H9 (cell line): Measurements from ENCODE around the gene AHI1. TPM values are rescaled to one million over a fixed set of nuclear protein-coding genes. Genes with fewer than 3 reads are reported as not detected.

Experiments used
- DNase-seq: peaks from one replicate; pipeline ENCODE4 v3.0.0-alpha.2; 2017
- H2AFZ ChIP-seq: one replicate; pipeline ENCODE4 v1.6.1; 2013; ENCODE audit warnings: mild to moderate bottlenecking, low read length, control low read depth, moderate library complexity
- H2AK5ac ChIP-seq: 2 replicates; pipeline ENCODE4 v1.6.1; 2013; ENCODE audit warnings: low read length, control low read depth, mixed read lengths; ENCODE audit not compliant: insufficient read length
- H2BK120ac ChIP-seq: one replicate; pipeline ENCODE4 v1.6.1; 2013; ENCODE audit warnings: low read depth, mild to moderate bottlenecking, low read length, control low read depth, inconsistent platforms; ENCODE audit not compliant: poor library complexity, severe bottlenecking
- H2BK12ac ChIP-seq: 2 replicates; pipeline ENCODE4 v1.6.1; 2013; ENCODE audit warnings: low read length, control low read depth, mixed read lengths, low read depth; ENCODE audit not compliant: insufficient read length
- H2BK15ac ChIP-seq: 2 replicates; pipeline ENCODE4 v1.6.1; 2013; ENCODE audit warnings: low read depth, low read length, control low read depth
- H2BK20ac ChIP-seq: one replicate; pipeline ENCODE4 v1.6.1; 2013; ENCODE audit warnings: low read depth, mild to moderate bottlenecking, low read length, control low read depth, inconsistent platforms; ENCODE audit not compliant: poor library complexity, severe bottlenecking
- H2BK5ac ChIP-seq: 2 replicates; pipeline ENCODE4 v1.6.1; 2013; ENCODE audit warnings: low read length, control low read depth, mixed read lengths; ENCODE audit not compliant: insufficient read length
- H3K14ac ChIP-seq: 2 replicates; pipeline ENCODE4 v1.6.1; 2013; ENCODE audit warnings: low read length, control low read depth; ENCODE audit not compliant: insufficient read depth
- H3K18ac ChIP-seq: 2 replicates; pipeline ENCODE4 v1.6.1; 2013; ENCODE audit warnings: low read depth, mild to moderate bottlenecking, mixed read lengths, low read length, control low read depth; ENCODE audit not compliant: insufficient read length
- H3K23ac ChIP-seq: 2 replicates; pipeline ENCODE4 v1.6.1; 2013; ENCODE audit warnings: low read length, control low read depth, mixed read lengths, low read depth; ENCODE audit not compliant: insufficient read length
- H3K23me2 ChIP-seq: 2 replicates; pipeline ENCODE4 v1.6.1; 2013; ENCODE audit warnings: low read depth, mild to moderate bottlenecking, mixed read lengths, low read length, control low read depth; ENCODE audit not compliant: insufficient read length, poor library complexity, severe bottlenecking
- H3K27ac ChIP-seq: 2 replicates; pipeline ENCODE4 v1.5.1; 2013; ENCODE audit warnings: low read length, control low read depth, mixed read lengths, low read depth; ENCODE audit not compliant: insufficient read length
- H3K27me3 ChIP-seq: 2 replicates; pipeline ENCODE4 v1.6.1; 2013; ENCODE audit warnings: low read length, control low read depth, inconsistent platforms; ENCODE audit not compliant: insufficient read depth
- H3K4ac ChIP-seq: 2 replicates; pipeline ENCODE4 v1.6.1; 2013; ENCODE audit warnings: low read depth, mild to moderate bottlenecking, control low read depth, inconsistent platforms, low read length, moderate library complexity
- H3K4me1 ChIP-seq: 2 replicates; pipeline ENCODE4 v1.6.1; 2013; ENCODE audit warnings: low read length, control low read depth, inconsistent platforms; ENCODE audit not compliant: insufficient read depth
- H3K4me2 ChIP-seq: 2 replicates; pipeline ENCODE4 v1.6.1; 2013; ENCODE audit warnings: low read length, control low read depth, mixed read lengths; ENCODE audit not compliant: insufficient read length, insufficient read depth
- H3K56ac ChIP-seq: 2 replicates; pipeline ENCODE4 v1.6.1; 2013; ENCODE audit warnings: low read depth, mild to moderate bottlenecking, mixed read lengths, low read length, control low read depth; ENCODE audit not compliant: insufficient read length
- H3K79me1 ChIP-seq: 2 replicates; pipeline ENCODE4 v1.6.1; 2013; ENCODE audit warnings: low read depth, mild to moderate bottlenecking, moderate library complexity, low read length, control low read depth, inconsistent platforms; ENCODE audit not compliant: insufficient read depth, poor library complexity, severe bottlenecking
- H3K79me2 ChIP-seq: 2 replicates; pipeline ENCODE4 v1.6.1; 2013; ENCODE audit warnings: low read length, control low read depth, inconsistent platforms; ENCODE audit not compliant: insufficient read depth
- H3K9ac ChIP-seq: 2 replicates; pipeline ENCODE4 v1.6.1; 2013; ENCODE audit warnings: low read length, control low read depth, mixed read lengths; ENCODE audit not compliant: insufficient read length; ENCODE audit errors: extremely low read depth
- H3K9me3 ChIP-seq: one replicate; pipeline ENCODE4 v1.6.1; 2013; ENCODE audit warnings: low read depth, low read length, inconsistent platforms; ENCODE audit not compliant: control insufficient read depth
- H3T11ph ChIP-seq: one replicate; pipeline ENCODE4 v1.6.1; 2013; ENCODE audit warnings: mild to moderate bottlenecking, low read length, control low read depth, inconsistent platforms
- H4K20me1 ChIP-seq: one replicate; pipeline ENCODE4 v1.6.1; 2013; ENCODE audit not compliant: control insufficient read depth, insufficient read length, insufficient read depth
- H4K5ac ChIP-seq: 2 replicates; pipeline ENCODE4 v1.6.1; 2013; ENCODE audit warnings: low read depth, mild to moderate bottlenecking, mixed read lengths, low read length, control low read depth; ENCODE audit not compliant: insufficient read length
- H4K8ac ChIP-seq: replicated peaks from 2 replicates; pipeline ENCODE4 v1.6.1; 2013; ENCODE audit warnings: low read length, control low read depth, mixed read lengths, low read depth; ENCODE audit not compliant: insufficient read length
- H4K91ac ChIP-seq: 2 replicates; pipeline ENCODE4 v1.6.1; 2013; ENCODE audit warnings: low read depth, mild to moderate bottlenecking, moderate library complexity, mixed read lengths, low read length, control low read depth; ENCODE audit not compliant: insufficient read length
- H3K27ac Mint-ChIP-seq, 3 experiments: 2 replicates in 2 of 3; 3 replicates in 1 of 3; pipeline ENCODE4 v1.8.0; 2020 to 2021; ENCODE audit warnings: mixed read lengths in 3 of 3, mild to moderate bottlenecking in 1 of 3, moderate library complexity in 1 of 3
- H3K27me3 Mint-ChIP-seq: 2 replicates; pipeline ENCODE4 v1.8.0; 2021; ENCODE audit warnings: low read depth, mild to moderate bottlenecking, moderate library complexity, mixed read lengths
- H3K36me3 Mint-ChIP-seq, 3 experiments: 2 replicates in 2 of 3; 3 replicates in 1 of 3; pipeline ENCODE4 v1.8.0; 2020 to 2021; ENCODE audit warnings: low read depth in 3 of 3, mixed read lengths in 3 of 3; ENCODE audit not compliant: insufficient read depth in 1 of 3
- H3K4me1 Mint-ChIP-seq, 2 experiments: 2 replicates each; pipeline ENCODE4 v1.8.0; 2020; ENCODE audit warnings: mixed read lengths in 2 of 2
- H3K4me3 Mint-ChIP-seq, 2 experiments: 2 replicates in 1 of 2; 3 replicates in 1 of 2; pipeline ENCODE4 v1.8.0; 2020 to 2021; ENCODE audit warnings: mild to moderate bottlenecking in 2 of 2, mixed read lengths in 2 of 2, moderate library complexity in 1 of 2
- H3K9me3 Mint-ChIP-seq, 2 experiments: 2 replicates in 1 of 2; 3 replicates in 1 of 2; pipeline ENCODE4 v1.8.0; 2020; ENCODE audit warnings: mild to moderate bottlenecking in 2 of 2, mixed read lengths in 2 of 2, moderate library complexity in 1 of 2
- total RNA-seq: library from RNA; stranded (reverse); gene quantifications from 2 replicates; pipeline ENCODE4 v1.2.1, GENCODE V29; 2021
- TF ChIP-seq, protein P1 (sequence below): fragments of 200-600 bp; sonication (generic); conservative IDR thresholded peaks from 3 replicates; pipeline ENCODE4 v1.8.0; 2021; ENCODE audit warnings: antibody characterized with exemption, mild to moderate bottlenecking

AHI1 gene
- total RNA-seq, 1 experiment from 2014 or later, result 9.9 TPM

GRCh38 chr6:135527960-135528249 lies 30.4 kb upstream of the AHI1 start:
- no peak overlapping the region for H2AK5ac ChIP-seq
- TF ChIP-seq, protein P1, sequence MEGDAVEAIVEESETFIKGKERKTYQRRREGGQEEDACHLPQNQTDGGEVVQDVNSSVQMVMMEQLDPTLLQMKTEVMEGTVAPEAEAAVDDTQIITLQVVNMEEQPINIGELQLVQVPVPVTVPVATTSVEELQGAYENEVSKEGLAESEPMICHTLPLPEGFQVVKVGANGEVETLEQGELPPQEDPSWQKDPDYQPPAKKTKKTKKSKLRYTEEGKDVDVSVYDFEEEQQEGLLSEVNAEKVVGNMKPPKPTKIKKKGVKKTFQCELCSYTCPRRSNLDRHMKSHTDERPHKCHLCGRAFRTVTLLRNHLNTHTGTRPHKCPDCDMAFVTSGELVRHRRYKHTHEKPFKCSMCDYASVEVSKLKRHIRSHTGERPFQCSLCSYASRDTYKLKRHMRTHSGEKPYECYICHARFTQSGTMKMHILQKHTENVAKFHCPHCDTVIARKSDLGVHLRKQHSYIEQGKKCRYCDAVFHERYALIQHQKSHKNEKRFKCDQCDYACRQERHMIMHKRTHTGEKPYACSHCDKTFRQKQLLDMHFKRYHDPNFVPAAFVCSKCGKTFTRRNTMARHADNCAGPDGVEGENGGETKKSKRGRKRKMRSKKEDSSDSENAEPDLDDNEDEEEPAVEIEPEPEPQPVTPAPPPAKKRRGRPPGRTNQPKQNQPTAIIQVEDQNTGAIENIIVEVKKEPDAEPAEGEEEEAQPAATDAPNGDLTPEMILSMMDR, result no peak
- H4K8ac ChIP-seq, result no peak overlapping the region
- H3T11ph ChIP-seq, result no peak overlapping the region
- H3K9me3 ChIP-seq, result no peaks in the 10 kb centered on the region
- H3K79me1 ChIP-seq, result no peaks in the 10 kb centered on the region
- H4K20me1 ChIP-seq, result no peaks in the 10 kb centered on the region
- Mint-ChIP-seq H3K4me1 (no peaks in the 10 kb centered on the region), H3K27ac (no peak overlapping the region), H3K9me3 (no peaks in the 10 kb centered on the region), H3K36me3 (no peaks in the 10 kb centered on the region), H3K27me3 (no peaks in the 10 kb centered on the region), H3K4me3 (no peak overlapping the region)
- no peaks in the 10 kb centered on the region for H3K4me1 ChIP-seq
- no peak overlapping the region for H3K27ac ChIP-seq
- H3K9ac ChIP-seq, result no peak overlapping the region
- H3K14ac ChIP-seq, result no peak overlapping the region
- no peak overlapping the region for H3K4me2 ChIP-seq
- no peak overlapping the region for H3K23ac ChIP-seq
- H3K27me3 ChIP-seq, result no peaks in the 10 kb centered on the region
- H3K18ac ChIP-seq, result no peak overlapping the region
- H3K4ac ChIP-seq, result no peak overlapping the region
- no peak overlapping the region for H2BK120ac ChIP-seq
- H2AFZ ChIP-seq, result no peak overlapping the region
- H2BK15ac ChIP-seq, result no peak overlapping the region
- no peak overlapping the region for H3K56ac ChIP-seq
- H4K5ac ChIP-seq, result no peak overlapping the region
- no peak overlapping the region for H4K91ac ChIP-seq
- H3K79me2 ChIP-seq, result no peaks in the 10 kb centered on the region
- H2BK5ac ChIP-seq, result no peak overlapping the region
- no peak for DNase-seq
- no peak overlapping the region for H2BK12ac ChIP-seq
- no peaks in the 10 kb centered on the region for H3K23me2 ChIP-seq
- no peak overlapping the region for H2BK20ac ChIP-seq
